Measurements from ENCODE around the gene STK24. TPM values are rescaled to one million over a fixed set of nuclear protein-coding genes. Genes with fewer than 3 reads are reported as not detected.

Gene STK24
- total RNA-seq, 1 donor from 2014 or later: 88.4 TPM

- DNase-seq (ENCODE audit: low spot score in 2 of 2, unreplicated experiment in 2 of 2): no peak
- Mint-ChIP-seq H3K9me3 (no peaks in the 10 kb centered on the region), H3K27ac (peak overlapping the region; percentile 57), H3K36me3 (peaks cover 1% of the 10 kb centered on the region), H3K4me1 (peaks cover 51% of the 10 kb centered on the region), H3K4me3 (no peak overlapping the region), H3K27me3 (ENCODE audit: low read depth) (no peaks in the 10 kb centered on the region)
- TF ChIP-seq, protein P1, sequence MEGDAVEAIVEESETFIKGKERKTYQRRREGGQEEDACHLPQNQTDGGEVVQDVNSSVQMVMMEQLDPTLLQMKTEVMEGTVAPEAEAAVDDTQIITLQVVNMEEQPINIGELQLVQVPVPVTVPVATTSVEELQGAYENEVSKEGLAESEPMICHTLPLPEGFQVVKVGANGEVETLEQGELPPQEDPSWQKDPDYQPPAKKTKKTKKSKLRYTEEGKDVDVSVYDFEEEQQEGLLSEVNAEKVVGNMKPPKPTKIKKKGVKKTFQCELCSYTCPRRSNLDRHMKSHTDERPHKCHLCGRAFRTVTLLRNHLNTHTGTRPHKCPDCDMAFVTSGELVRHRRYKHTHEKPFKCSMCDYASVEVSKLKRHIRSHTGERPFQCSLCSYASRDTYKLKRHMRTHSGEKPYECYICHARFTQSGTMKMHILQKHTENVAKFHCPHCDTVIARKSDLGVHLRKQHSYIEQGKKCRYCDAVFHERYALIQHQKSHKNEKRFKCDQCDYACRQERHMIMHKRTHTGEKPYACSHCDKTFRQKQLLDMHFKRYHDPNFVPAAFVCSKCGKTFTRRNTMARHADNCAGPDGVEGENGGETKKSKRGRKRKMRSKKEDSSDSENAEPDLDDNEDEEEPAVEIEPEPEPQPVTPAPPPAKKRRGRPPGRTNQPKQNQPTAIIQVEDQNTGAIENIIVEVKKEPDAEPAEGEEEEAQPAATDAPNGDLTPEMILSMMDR (IDR thresholded peaks at IDR 0.05; ENCODE audit: unreplicated experiment): no peak
These were observed 18.7 kb downstream of the STK24 start for GRCh38 chr13:98557937-98558792.

- Mint-ChIP-seq H3K4me3 (no peak overlapping the region), H3K9me3 (no peaks in the 10 kb centered on the region), H3K36me3 (peaks cover 1% of the 10 kb centered on the region), H3K27ac (peak overlapping the region; percentile 30), H3K4me1 (peaks cover 49% of the 10 kb centered on the region), H3K27me3 (ENCODE audit: low read depth) (no peaks in the 10 kb centered on the region)
- TF ChIP-seq, protein P1 (IDR thresholded peaks at IDR 0.05; ENCODE audit: unreplicated experiment): no peak
- DNase-seq (ENCODE audit: low spot score in 2 of 2, unreplicated experiment in 2 of 2): no peak
These were observed 19.8 kb downstream of the STK24 start for GRCh38 chr13:98556968-98557631.

- H3K4me1 Mint-ChIP-seq: peaks cover 50% of the 10 kb centered on the region
- no peak overlapping the region for H3K27ac Mint-ChIP-seq
- no peaks in the 10 kb centered on the region for H3K27me3 Mint-ChIP-seq (ENCODE audit: low read depth)
- H3K36me3 Mint-ChIP-seq: peaks cover 6% of the 10 kb centered on the region
- H3K9me3 Mint-ChIP-seq: no peaks in the 10 kb centered on the region
- TF ChIP-seq, protein P1 (IDR thresholded peaks at IDR 0.05; ENCODE audit: unreplicated experiment): no peak
- H3K4me3 Mint-ChIP-seq: no peak overlapping the region
- DNase-seq (ENCODE audit: low spot score in 2 of 2, unreplicated experiment in 2 of 2): no peak
These were observed 20.6 kb downstream of the STK24 start for GRCh38 chr13:98556142-98556816.

GRCh38 chr13:98549728-98550317 is 27.1 kb downstream of the STK24 start:
- no peaks in the 10 kb centered on the region for H3K9me3 Mint-ChIP-seq
- H3K4me1 Mint-ChIP-seq: peaks cover 28% of the 10 kb centered on the region
- peaks cover 25% of the 10 kb centered on the region for H3K36me3 Mint-ChIP-seq
- H3K27ac Mint-ChIP-seq: no peak overlapping the region
- TF ChIP-seq, protein P1 (IDR thresholded peaks at IDR 0.05; ENCODE audit: unreplicated experiment): no peak
- no peaks in the 10 kb centered on the region for H3K27me3 Mint-ChIP-seq (ENCODE audit: low read depth)
- DNase-seq (ENCODE audit: low spot score in 2 of 2, unreplicated experiment in 2 of 2): no peak
- H3K4me3 Mint-ChIP-seq: no peak overlapping the region

DNA sequence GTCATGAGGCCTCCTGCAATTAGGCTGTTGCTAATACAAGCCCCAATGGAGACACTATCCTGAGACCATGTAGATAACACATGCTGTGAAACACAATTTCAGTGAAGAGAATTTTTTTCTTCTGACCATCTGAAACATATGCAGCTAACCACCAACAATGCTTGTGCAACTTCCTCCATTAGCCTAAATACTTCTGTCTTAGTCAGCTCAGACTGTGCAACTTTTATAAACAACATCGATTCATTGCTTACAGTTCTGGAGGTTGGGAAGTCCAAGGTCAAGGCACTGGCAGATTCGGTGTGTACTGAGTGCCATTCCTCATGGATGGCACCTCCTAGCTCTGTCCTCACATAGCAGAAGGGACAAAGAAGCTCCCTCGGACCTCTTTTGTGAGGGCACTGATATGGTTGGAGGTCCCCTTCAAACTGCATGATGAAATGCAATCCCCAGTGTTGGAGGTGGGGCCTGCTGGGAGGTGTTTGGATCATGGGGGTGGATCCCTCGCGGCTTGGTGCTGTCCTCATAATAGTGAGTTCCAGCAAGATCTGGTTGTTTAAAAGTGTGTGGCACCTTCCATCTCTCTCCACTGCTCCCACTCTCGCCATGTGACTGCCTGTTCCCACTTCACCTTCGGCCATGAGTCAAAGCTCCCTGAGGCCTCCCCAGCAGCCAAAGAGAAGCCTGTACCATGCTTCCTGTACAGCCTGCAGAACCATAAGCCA is 27.7 kb downstream of the STK24 start:
- peaks cover 28% of the 10 kb centered on the region for H3K4me1 Mint-ChIP-seq
- no peaks in the 10 kb centered on the region for H3K27me3 Mint-ChIP-seq (ENCODE audit: low read depth)
- no peaks in the 10 kb centered on the region for H3K9me3 Mint-ChIP-seq
- peaks cover 25% of the 10 kb centered on the region for H3K36me3 Mint-ChIP-seq
- no peak overlapping the region for H3K27ac Mint-ChIP-seq
- TF ChIP-seq, protein P1 (IDR thresholded peaks at IDR 0.05; ENCODE audit: unreplicated experiment): no peak
- no peak for DNase-seq (ENCODE audit: low spot score in 2 of 2, unreplicated experiment in 2 of 2)
- H3K4me3 Mint-ChIP-seq: no peak overlapping the region

Data from mesothelial cell of epicardium (in vitro differentiated cells).